OCI-LY7 (cell line): ENCODE data around the gene TCF20.

Experiments
- CTCF ChIP-seq: fragments of 200-600 bp; sonication (generic); conservative IDR thresholded peaks from 2 replicates; pipeline ENCODE4 v1.5.1; 2014; ENCODE audit warnings: mild to moderate bottlenecking, antibody characterized with exemption, low read length, moderate library complexity, mixed read lengths
- EZH2phosphoT487 ChIP-seq: fragments of 200-600 bp; sonication (generic); IDR thresholded peaks from 2 replicates; pipeline ENCODE4 v1.6.1; 2018; ENCODE audit warnings: low read depth, borderline replicate concordance, mild to moderate bottlenecking, mixed run types, antibody characterized with exemption, low read length, moderate library complexity, mixed read lengths

DNA sequence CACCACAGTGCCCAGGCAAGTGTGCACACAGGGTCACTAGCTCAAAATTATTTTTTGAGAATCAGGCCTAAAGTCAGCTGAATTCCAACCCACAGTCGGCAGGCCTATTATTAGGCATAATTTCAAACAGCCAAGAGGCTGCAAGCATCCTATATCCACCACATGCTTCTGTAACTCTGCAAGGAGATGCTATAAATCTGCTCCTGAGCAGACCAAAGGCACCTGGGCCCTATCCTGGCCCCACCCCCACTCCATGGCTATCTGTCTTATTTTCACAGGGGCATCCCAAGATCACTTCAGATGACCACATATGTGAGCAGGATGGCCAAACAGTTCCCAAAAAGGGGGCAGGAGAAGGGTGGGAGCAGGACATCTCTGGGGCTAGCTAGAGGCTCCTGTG is 44.6 kb downstream of the TCF20 start:
- TF ChIP-seq CTCF (no peak), EZH2phosphoT487 (no peak)
